Gastrocnemius medialis (tissue), 4 donors: ENCODE measurements around the gene ME3. TPM values are rescaled to one million over a fixed set of nuclear protein-coding genes. Genes with fewer than 3 reads are reported as not detected.

Source experiments
- ATAC-seq, 2 donors: fragments of 150-250 bp; one replicate each; pipeline ENCODE4 v1.9.1; 2016
- DNase-seq, 2 donors: peaks; one replicate each; pipeline ENCODE4 v3.0.0-alpha.2; 2019
- H3K27ac ChIP-seq, 4 donors: fragments of 200-600 bp; sonication (generic); 1 replicate in 1 of 4; 2 replicates in 3 of 4; pipeline ENCODE4 v1.5.1; 2016 to 2018; ENCODE audit warnings: mild to moderate bottlenecking in 2 of 4, moderate library complexity in 1 of 4
- H3K27me3 ChIP-seq, 3 donors: fragments of 200-600 bp; sonication (generic) in 2 of 3; 1 replicate in 1 of 3; 2 replicates in 2 of 3; pipeline versions ENCODE4 v1.5.1 to v1.6.0; 2016 to 2019; ENCODE audit warnings: mild to moderate bottlenecking in 1 of 3, moderate library complexity in 1 of 3
- H3K36me3 ChIP-seq, 2 donors: fragments of 200-600 bp; sonication (generic) in 1 of 2; one replicate each; pipeline ENCODE4 v1.5.1; 2017 to 2018
- H3K4me1 ChIP-seq, 2 donors: fragments of 200-600 bp; sonication (generic) in 1 of 2; one replicate each; pipeline ENCODE4 v1.5.1; 2016 to 2017; ENCODE audit warnings: mild to moderate bottlenecking in 2 of 2
- H3K4me3 ChIP-seq, 4 donors: fragments of 200-600 bp; sonication (generic) in 3 of 4; 1 replicate in 1 of 4; 2 replicates in 3 of 4; pipeline ENCODE4 v1.5.1; 2016 to 2019; ENCODE audit warnings: mild to moderate bottlenecking in 2 of 4
- H3K9me3 ChIP-seq, 3 donors: fragments of 200-600 bp; sonication (generic) in 2 of 3; 1 replicate in 1 of 3; 2 replicates in 2 of 3; pipeline ENCODE4 v1.5.1; 2016 to 2019
- POLR2A ChIP-seq, 2 donors: fragments of 450-650 bp; IDR thresholded peaks; one replicate each; pipeline ENCODE4 v1.6.1; 2017; ENCODE audit warnings: antibody characterized with exemption in 2 of 2, mild to moderate bottlenecking in 2 of 2, moderate library complexity in 2 of 2
- in situ Hi-C, 4 donors: fragments of 200-750 bp; cut with MboI; loops; one replicate each; pipeline versions ENCODE4 v1.15.0 to v1.8.0; 2017; ENCODE audit warnings: low sequenced_read_pairs in 4 of 4
- intact Hi-C: fragments of 100-400 bp; cut with DNase I; formaldehyde crosslinking; loops from one replicate; pipeline ENCODE4 v1.15.1; 2023; ENCODE audit warnings: low total_unique reads
- total RNA-seq, 4 donors: library from RNA; depleted of rRNA; stranded (reverse); fragments of >200 nt; gene quantifications; one replicate each; pipeline versions ENCODE4 v1.1.0 to v1.2.3, GENCODE V29; 2016
- TF ChIP-seq, protein P1 (sequence below), 5 experiments: fragments of 450-650 bp in 3 of 5; fragments of 200-600 bp in 2 of 5; sonication (generic) in 2 of 5; IDR thresholded peaks in 4 of 5; conservative IDR thresholded peaks in 1 of 5; 1 replicate in 4 of 5; 2 replicates in 1 of 5; pipeline ENCODE4 v1.5.1; 2016 to 2019; ENCODE audit warnings: antibody characterized with exemption in 5 of 5, mild to moderate bottlenecking in 3 of 5, moderate library complexity in 3 of 5

Gene ME3
- 10 to 100 TPM in 3 of 4 donors, 1 to 10 TPM in 1; 4.2 to 17.0 (median 15.7) TPM for total RNA-seq

GRCh38 chr11:86672007-86672621 lies at the start of gene ME3:
TSS of gene ME3 (minus strand) at chr11:86672616.
- in situ Hi-C loops = loop anchor here in 3 of 4 donors (10.0 kb wide), 3 partner anchors 123 to 143 kb away; partner anchors contain the start of gene PRSS23 (in 1 of the 3)
- peak within 1 kb of the TSS; percentile 64 to 95 (median 90) for H3K4me3 ChIP-seq
- TF ChIP-seq, protein P1, sequence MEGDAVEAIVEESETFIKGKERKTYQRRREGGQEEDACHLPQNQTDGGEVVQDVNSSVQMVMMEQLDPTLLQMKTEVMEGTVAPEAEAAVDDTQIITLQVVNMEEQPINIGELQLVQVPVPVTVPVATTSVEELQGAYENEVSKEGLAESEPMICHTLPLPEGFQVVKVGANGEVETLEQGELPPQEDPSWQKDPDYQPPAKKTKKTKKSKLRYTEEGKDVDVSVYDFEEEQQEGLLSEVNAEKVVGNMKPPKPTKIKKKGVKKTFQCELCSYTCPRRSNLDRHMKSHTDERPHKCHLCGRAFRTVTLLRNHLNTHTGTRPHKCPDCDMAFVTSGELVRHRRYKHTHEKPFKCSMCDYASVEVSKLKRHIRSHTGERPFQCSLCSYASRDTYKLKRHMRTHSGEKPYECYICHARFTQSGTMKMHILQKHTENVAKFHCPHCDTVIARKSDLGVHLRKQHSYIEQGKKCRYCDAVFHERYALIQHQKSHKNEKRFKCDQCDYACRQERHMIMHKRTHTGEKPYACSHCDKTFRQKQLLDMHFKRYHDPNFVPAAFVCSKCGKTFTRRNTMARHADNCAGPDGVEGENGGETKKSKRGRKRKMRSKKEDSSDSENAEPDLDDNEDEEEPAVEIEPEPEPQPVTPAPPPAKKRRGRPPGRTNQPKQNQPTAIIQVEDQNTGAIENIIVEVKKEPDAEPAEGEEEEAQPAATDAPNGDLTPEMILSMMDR (IDR thresholded peaks at IDR 0.05 in 4 of 5, conservative IDR thresholded peaks at IDR 0.05 in 1 of 5) = peak in 1 of 5 experiments; percentile 7
- TF ChIP-seq POLR2A (IDR thresholded peaks at IDR 0.05) = peak; percentile 34 to 41
- peak within 1 kb of the TSS; percentile 88 to 98 (median 96) for H3K27ac ChIP-seq
- H3K27me3 ChIP-seq = no peaks in the 10 kb centered on the region
- H3K4me1 ChIP-seq = peaks cover 26 to 54% of the 10 kb centered on the region in 2 donors
- H3K36me3 ChIP-seq = no peaks in the 10 kb centered on the region
- DNase-seq (peak; percentile 40 to 75), ATAC-seq (peak; percentile 79 to 80)
- no peaks in the 10 kb centered on the region for H3K9me3 ChIP-seq
- intact Hi-C loops = loop anchor here (5.0 to 10.0 kb wide), 4 partner anchors 45 to 1045 kb away; partner anchors contain the start of genes DLG2, EED and TMEM126B

DNA sequence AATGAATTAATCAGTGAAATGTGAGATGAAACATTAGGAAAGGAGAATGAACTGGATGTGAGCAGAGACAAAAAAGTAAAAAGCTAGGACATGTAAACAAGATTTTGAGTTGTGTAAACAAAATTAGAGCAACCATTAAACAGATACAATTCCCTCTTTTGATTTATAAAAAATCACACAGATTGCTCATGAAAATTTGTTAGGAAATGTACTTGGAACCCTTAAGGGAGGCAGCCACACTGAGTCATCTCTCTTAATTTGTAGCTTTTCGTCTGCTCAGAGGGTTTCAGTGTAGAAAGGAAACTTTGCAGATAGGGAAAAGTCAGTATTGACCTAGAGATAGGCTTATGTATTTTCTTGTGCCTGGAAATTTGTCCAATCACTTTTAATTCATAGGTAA lies 49.6 kb upstream of the ME3 start:
- DNase-seq (no peak), ATAC-seq (no peak)
- H3K4me3 ChIP-seq = no peak overlapping the region
- intact Hi-C loops = no loop called here
- no peak overlapping the region for H3K27ac ChIP-seq
- TF ChIP-seq, protein P1 (IDR thresholded peaks at IDR 0.05 in 4 of 5, conservative IDR thresholded peaks at IDR 0.05 in 1 of 5) = no peak
- no peak for TF ChIP-seq POLR2A (IDR thresholded peaks at IDR 0.05)
- peaks cover 0 to 10% (median 0%) of the 10 kb centered on the region in 3 donors for H3K9me3 ChIP-seq
- no peaks in the 10 kb centered on the region for H3K4me1 ChIP-seq
- H3K36me3 ChIP-seq = no peaks in the 10 kb centered on the region
- in situ Hi-C loops = no loop called here
- H3K27me3 ChIP-seq = no peaks in the 10 kb centered on the region

DNA sequence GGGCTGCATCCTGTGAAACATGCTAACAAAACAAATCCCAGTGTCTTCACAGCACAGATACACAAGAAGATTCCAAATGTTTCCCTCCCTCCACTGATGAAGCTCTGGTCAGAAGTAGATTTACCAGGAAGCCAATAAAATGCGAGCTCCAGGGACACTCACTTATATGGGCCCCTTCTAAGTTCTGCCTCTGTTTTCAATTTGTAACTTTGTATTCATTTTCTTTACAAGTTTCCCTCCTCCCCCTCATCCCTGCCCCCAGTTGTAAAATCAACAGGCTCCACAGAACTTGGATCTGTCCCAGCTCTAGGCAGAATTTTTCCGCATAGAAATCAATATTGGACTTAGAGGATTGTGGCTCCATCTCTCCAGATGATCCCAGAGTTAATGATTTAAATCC lies 48.1 kb upstream of the ME3 start:
- intact Hi-C loops = no loop called here
- H3K36me3 ChIP-seq = no peaks in the 10 kb centered on the region

DNA sequence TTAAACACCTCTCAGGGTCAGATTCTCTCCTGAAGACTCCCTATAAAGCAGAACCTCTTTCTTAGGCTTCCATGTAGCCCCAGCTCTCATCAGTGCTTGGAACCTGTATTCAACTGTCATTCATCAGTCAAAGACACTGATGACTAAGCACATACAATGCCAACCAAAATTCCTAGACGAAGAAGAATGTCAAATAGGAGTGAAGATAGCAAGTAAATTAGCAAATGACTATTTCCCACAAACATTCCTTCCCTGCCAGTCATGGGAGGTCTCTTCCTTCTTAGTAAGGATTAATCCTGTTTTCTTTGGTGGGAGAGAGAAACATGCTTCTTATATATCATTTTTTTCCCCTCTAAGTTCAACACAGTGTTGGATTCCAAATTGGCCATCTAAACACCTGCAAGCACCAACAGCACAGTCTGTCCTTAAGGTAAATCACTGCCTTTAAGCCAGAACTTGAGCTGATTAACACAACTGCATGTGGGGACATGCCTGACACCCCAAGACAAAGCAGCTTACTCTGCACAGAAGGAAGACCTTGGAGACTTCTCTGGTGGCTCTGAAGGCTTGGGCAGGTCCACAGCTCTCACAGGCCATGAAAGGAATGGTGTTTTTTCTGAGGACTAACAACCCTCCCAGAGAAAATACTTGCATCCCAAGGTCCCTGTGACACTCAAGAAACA lies 47.5 kb upstream of the ME3 start:
- H3K9me3 ChIP-seq = peaks cover 0 to 10% (median 0%) of the 10 kb centered on the region in 3 donors
- H3K4me3 ChIP-seq = no peak overlapping the region
- no peaks in the 10 kb centered on the region for H3K27me3 ChIP-seq
- no peak overlapping the region for H3K27ac ChIP-seq
- H3K36me3 ChIP-seq = no peaks in the 10 kb centered on the region
- ATAC-seq (no peak), DNase-seq (no peak)
- H3K4me1 ChIP-seq = no peaks in the 10 kb centered on the region
- in situ Hi-C loops = no loop called here
- intact Hi-C loops = no loop called here
- TF ChIP-seq POLR2A (IDR thresholded peaks at IDR 0.05) = no peak
- TF ChIP-seq, protein P1 (IDR thresholded peaks at IDR 0.05 in 4 of 5, conservative IDR thresholded peaks at IDR 0.05 in 1 of 5) = no peak

More for the DNA sequence above, 48.1 kb upstream of the ME3 start:
- Histone ChIP-seq H3K27ac (no peak overlapping the region), H3K4me3 (no peak overlapping the region), H3K9me3 (peaks cover 0 to 10% (median 0%) of the 10 kb centered on the region in 3 donors), H3K27me3 (no peaks in the 10 kb centered on the region), H3K4me1 (no peaks in the 10 kb centered on the region)
- in situ Hi-C loops = no loop called here
- TF ChIP-seq POLR2A (IDR thresholded peaks at IDR 0.05) = no peak
- TF ChIP-seq, protein P1 (IDR thresholded peaks at IDR 0.05 in 4 of 5, conservative IDR thresholded peaks at IDR 0.05 in 1 of 5) = no peak
- no peak for DNase-seq
- no peak for ATAC-seq
